Measurements from ENCODE around the gene TMEM203. TPM values are rescaled to one million over a fixed set of nuclear protein-coding genes. Genes with fewer than 3 reads are reported as not detected.
A peak's percentile ranks its signal among the peaks of the same experiment; 100 is the strongest.

Gene TMEM203
- total and polyA plus RNA-seq, 2 of the 13 experiments (the other 11 are each of a cell fraction or from before 2014, with no cell fraction given) = 23.4 to 36.7 TPM

- TF ChIP-seq, protein P1, sequence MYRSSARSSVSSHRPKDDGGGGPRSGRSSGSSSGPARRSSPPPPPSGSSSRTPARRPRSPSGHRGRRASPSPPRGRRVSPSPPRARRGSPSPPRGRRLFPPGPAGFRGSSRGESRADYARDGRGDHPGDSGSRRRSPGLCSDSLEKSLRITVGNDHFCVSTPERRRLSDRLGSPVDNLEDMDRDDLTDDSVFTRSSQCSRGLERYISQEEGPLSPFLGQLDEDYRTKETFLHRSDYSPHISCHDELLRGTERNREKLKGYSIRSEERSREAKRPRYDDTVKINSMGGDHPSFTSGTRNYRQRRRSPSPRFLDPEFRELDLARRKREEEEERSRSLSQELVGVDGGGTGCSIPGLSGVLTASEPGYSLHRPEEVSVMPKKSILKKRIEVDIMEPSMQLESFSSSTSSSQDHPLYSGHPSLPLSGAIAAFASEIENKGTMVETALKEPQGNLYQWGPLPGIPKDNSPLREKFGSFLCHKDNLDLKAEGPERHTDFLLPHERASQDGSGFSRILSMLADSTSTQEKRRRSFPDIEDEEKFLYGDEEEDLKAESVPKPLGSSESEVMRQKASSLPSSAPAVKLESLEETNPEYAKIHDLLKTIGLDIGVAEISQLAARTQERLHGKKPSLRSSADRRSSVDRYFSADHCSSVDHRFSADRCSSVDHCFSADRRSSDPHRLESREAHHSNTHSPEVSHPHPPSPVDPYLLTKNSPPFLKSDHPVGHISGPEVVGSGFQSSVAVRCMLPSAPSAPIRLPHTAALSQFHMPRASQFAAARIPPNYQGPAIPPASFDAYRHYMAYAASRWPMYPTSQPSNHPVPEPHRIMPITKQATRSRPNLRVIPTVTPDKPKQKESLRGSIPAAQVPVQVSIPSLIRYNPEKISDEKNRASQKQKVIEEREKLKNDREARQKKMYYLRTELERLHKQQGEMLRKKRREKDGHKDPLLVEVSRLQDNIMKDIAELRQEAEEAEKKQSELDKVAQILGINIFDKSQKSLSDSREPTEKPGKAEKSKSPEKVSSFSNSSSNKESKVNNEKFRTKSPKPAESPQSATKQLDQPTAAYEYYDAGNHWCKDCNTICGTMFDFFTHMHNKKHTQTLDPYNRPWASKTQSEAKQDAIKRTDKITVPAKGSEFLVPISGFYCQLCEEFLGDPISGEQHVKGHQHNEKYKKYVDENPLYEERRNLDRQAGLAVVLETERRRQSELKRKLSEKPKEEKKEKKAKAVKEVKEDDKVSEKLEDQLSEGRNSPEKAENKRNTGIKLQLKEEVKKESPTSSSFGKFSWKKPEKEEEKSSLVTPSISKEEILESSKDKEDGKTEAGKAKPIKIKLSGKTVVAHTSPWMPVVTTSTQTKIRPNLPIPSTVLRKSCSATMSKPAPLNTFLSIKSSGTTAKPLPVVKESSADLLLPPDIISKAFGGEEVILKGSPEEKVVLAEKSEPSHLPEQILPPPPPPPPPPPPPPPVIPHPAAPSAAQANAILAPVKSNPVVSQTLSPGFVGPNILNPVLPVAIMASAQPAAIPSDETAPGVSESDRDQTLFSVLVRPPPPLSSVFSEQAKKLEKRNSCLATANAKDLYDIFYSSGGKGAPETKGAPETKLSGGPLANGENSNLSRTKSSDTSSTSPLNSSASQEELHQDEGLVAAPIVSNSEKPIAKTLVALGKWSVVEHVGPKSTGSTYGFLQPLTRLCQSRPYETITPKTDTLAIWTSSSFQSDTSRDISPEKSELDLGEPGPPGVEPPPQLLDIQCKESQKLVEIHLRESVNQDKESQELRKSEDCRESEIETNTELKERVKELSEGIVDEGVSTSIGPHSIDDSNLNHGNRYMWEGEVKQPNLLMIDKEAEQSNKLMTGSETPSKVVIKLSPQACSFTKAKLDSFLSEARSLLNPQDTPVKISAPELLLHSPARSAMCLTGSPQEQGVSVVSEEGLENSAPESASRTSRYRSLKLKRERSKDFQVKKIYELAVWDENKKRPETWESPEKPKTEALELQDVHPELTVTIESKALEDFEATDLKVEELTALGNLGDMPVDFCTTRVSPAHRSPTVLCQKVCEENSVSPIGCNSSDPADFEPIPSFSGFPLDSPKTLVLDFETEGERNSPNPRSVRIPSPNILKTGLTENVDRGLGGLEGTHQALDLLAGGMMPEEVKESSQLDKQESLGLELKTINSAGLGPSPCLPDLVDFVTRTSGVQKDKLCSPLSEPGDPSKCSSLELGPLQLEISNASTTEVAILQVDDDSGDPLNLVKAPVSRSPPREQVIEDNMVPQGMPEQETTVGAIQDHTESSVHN (CRISPR knock-in tag; IDR thresholded peaks at IDR 0.05) = no peak
- TF ChIP-seq ZNF138 (CRISPR knock-in tag; IDR thresholded peaks at IDR 0.05; ENCODE audit: low read depth) = no peak
- peak; percentile 43; the same call in 1 of the 2 replicates for TF ChIP-seq SIN3A (IDR thresholded peaks at IDR 0.05; ENCODE audit: borderline replicate concordance, low read depth, low read length)
- peak; percentile 58; the same call in 1 of the 2 replicates for TF ChIP-seq GLI4 (CRISPR knock-in tag; IDR thresholded peaks at IDR 0.05; ENCODE audit: borderline replicate concordance)
- TF ChIP-seq SIX4 (CRISPR knock-in tag; IDR thresholded peaks at IDR 0.05) = no peak
- peak; percentile 59; the same call in 1 of the 2 replicates for TF ChIP-seq THRA (CRISPR knock-in tag; IDR thresholded peaks at IDR 0.05; ENCODE audit: borderline replicate concordance)
- TF ChIP-seq PHF20 (CRISPR knock-in tag; IDR thresholded peaks at IDR 0.05) = no peak; the same call in none of the 2 replicates
- peak; percentile 95 for TF ChIP-seq ZNF563 (CRISPR knock-in tag; IDR thresholded peaks at IDR 0.05)
- TF ChIP-seq FOXM1 (CRISPR knock-in tag; IDR thresholded peaks at IDR 0.05) = no peak
- TF ChIP-seq JUNB (CRISPR knock-in tag; IDR thresholded peaks at IDR 0.05; ENCODE audit: borderline replicate concordance) = no peak
- TF ChIP-seq RARG (CRISPR knock-in tag; IDR thresholded peaks at IDR 0.05; ENCODE audit: low read depth) = 0 out of 2 replicates have a peak, but pooled peaks have one; percentile 59
- peak; percentile 73 for TF ChIP-seq ZNF142 (CRISPR knock-in tag; IDR thresholded peaks at IDR 0.05)
- no peak for TF ChIP-seq RBM22 (optimal IDR thresholded peaks at IDR 0.05; ENCODE audit: low read length)
- no peak for TF ChIP-seq ZNF615 (CRISPR knock-in tag; IDR thresholded peaks at IDR 0.05; ENCODE audit: borderline replicate concordance)
These were observed 34.9 kb upstream of the TMEM203 start (continued) for GRCh38 chr9:137240318-137240840.
